HG02642 (cell line): Measurements from ENCODE around the gene ARHGAP18.

Source experiments
- ATAC-seq: cut with Tn5 transposase; IDR thresholded peaks from one replicate; pipeline ENCODE4 v1.9.1; 2021; ENCODE audit warnings: mild to moderate bottlenecking; ENCODE audit not compliant: unreplicated experiment, poor library complexity

The ARHGAP18 gene

GRCh38 chr6:129725341-129725740 is 15.4 kb upstream of the ARHGAP18 start:
- no peak for ATAC-seq

- ATAC-seq: no peak
Observed at GRCh38 chr6:129719692-129720091, 9.7 kb upstream of the ARHGAP18 start.

- ATAC-seq: no peak
Observed at GRCh38 chr6:129717277-129717676, 7.3 kb upstream of the ARHGAP18 start.

GRCh38 chr6:129713806-129714333 is 3.9 kb upstream of the ARHGAP18 start:
- ATAC-seq: no peak

- no peak for ATAC-seq
Observed at GRCh38 chr6:129711271-129711631, 1.3 kb upstream of the ARHGAP18 start.

GRCh38 chr6:129710450-129711270 is 683 bp upstream of the ARHGAP18 start:
- no peak for ATAC-seq

- peak; percentile 21 for ATAC-seq
Observed at GRCh38 chr6:129709196-129709768, 695 bp downstream of the ARHGAP18 start.

- no peak for ATAC-seq
Observed at GRCh38 chr6:129708496-129709195, 1.3 kb downstream of the ARHGAP18 start.

GRCh38 chr6:129707882-129708495 is 2.0 kb downstream of the ARHGAP18 start:
- ATAC-seq: no peak

GRCh38 chr6:129707028-129707427 is 2.9 kb downstream of the ARHGAP18 start:
- ATAC-seq: no peak

GRCh38 chr6:129705212-129705611 is 4.8 kb downstream of the ARHGAP18 start:
- ATAC-seq: no peak

GRCh38 chr6:129704708-129705107 is 5.3 kb downstream of the ARHGAP18 start:
- ATAC-seq: no peak

GRCh38 chr6:129701721-129702455 is 8.1 kb downstream of the ARHGAP18 start:
- ATAC-seq: no peak

- no peak for ATAC-seq
Observed at GRCh38 chr6:129700666-129701065, 9.3 kb downstream of the ARHGAP18 start.

- no peak for ATAC-seq
Observed at GRCh38 chr6:129699659-129700058, 10.3 kb downstream of the ARHGAP18 start.

GRCh38 chr6:129698430-129698829 is 11.5 kb downstream of the ARHGAP18 start:
- no peak for ATAC-seq

- ATAC-seq: no peak
Observed at GRCh38 chr6:129697788-129698187, 12.2 kb downstream of the ARHGAP18 start.

GRCh38 chr6:129696843-129697242 is 13.1 kb downstream of the ARHGAP18 start:
- no peak for ATAC-seq

- ATAC-seq: no peak
Observed at GRCh38 chr6:129696028-129696418, 14.0 kb downstream of the ARHGAP18 start.

GRCh38 chr6:129695373-129696027 is 14.5 kb downstream of the ARHGAP18 start:
- peak; percentile 80 for ATAC-seq
